K562 (cell line): ENCODE data around the gene TRIM44. TPM values are rescaled to one million over a fixed set of nuclear protein-coding genes. Genes with fewer than 3 reads are reported as not detected.

ENCODE experiments used
- ATAC-seq: fragments of 200-7000 bp; cut with Tn5 transposase; 3 replicates; pipeline ENCODE4 v1.9.1; 2020; ENCODE audit warnings: moderate library complexity
- BruUV-seq: library from RNA; stranded (reverse); fragments of 400-500 nt; replicated peaks from 2 replicates; lab custom pipeline; 2021; lab: Mats Ljungman, UMichigan
- CTCF ChIA-PET: fragments of 300-600 bp; formaldehyde crosslinking; extraction: SDS; loops from one replicate; lab custom pipeline; 2021; ENCODE audit warnings: low intra/inter-chr PET ratio; lab: Yijun Ruan, JAX
- POLR2A ChIA-PET: fragments of 300-600, 350-650 bp; sonication (Branson Sonifier 250); formaldehyde crosslinking; extraction: SDS; loops from one replicate; lab custom pipeline; 2021; ENCODE audit warnings: antibody characterized with exemption, inconsistent platforms; lab: Yijun Ruan, JAX
- DNase-seq, 4 experiments: peaks; one replicate each; pipeline versions ENCODE4 v3.0.0 to v3.0.0-alpha.2; 2011 to 2018; ENCODE audit warnings: low spot score in 3 of 4, mixed read lengths in 3 of 4; ENCODE audit errors: extremely low read depth in 1 of 4
- FAIRE-seq: peaks from 2 replicates; lab custom pipeline; 2011; peaks lifted over from hg19 to GRCh38; lab: Jason Lieb, UNC
- H2AFZ ChIP-seq: 2 replicates; pipeline ENCODE4 v1.6.0; 2011; ENCODE audit warnings: low read depth, low read length, control low read depth, inconsistent platforms
- H3K27ac ChIP-seq: fragments of 200-600 bp; 3 replicates; pipeline ENCODE4 v1.8.0; 2011; ENCODE audit warnings: low read depth, mild to moderate bottlenecking, control low read depth, inconsistent platforms, low read length, moderate library complexity, mixed read lengths; ENCODE audit errors: extremely low read depth
- H3K27me3 ChIP-seq, 2 experiments: fragments of 300-600 bp in 1 of 2; 2 replicates in 1 of 2; 3 replicates in 1 of 2; pipeline versions ENCODE4 v1.6.0 to v1.8.0; 2011; ENCODE audit warnings: inconsistent platforms in 2 of 2, low read length in 2 of 2, mild to moderate bottlenecking in 1 of 2, mixed read lengths in 1 of 2, moderate library complexity in 1 of 2; ENCODE audit not compliant: control insufficient read depth in 2 of 2, insufficient read depth in 2 of 2
- H3K36me3 ChIP-seq: fragments of 300-600 bp; 3 replicates; pipeline ENCODE4 v1.8.0; 2011; ENCODE audit warnings: mild to moderate bottlenecking, low read length, inconsistent platforms; ENCODE audit not compliant: control insufficient read depth, insufficient read depth
- H3K4me1 ChIP-seq, 2 experiments: fragments of 200-600 bp in 1 of 2; replicated peaks in 1 of 2; 2 replicates in 1 of 2; 3 replicates in 1 of 2; pipeline versions ENCODE4 v1.5.1 to v1.8.0; 2011; ENCODE audit warnings: inconsistent platforms in 2 of 2, low read length in 2 of 2, mild to moderate bottlenecking in 1 of 2, mixed read lengths in 1 of 2, moderate library complexity in 1 of 2; ENCODE audit not compliant: control insufficient read depth in 2 of 2, insufficient read depth in 2 of 2
- H3K4me2 ChIP-seq: 2 replicates; pipeline ENCODE4 v1.6.1; 2011; ENCODE audit warnings: low read length, control low read depth, inconsistent platforms, mixed read lengths; ENCODE audit not compliant: insufficient read depth
- H3K4me3 ChIP-seq: fragments of 200-600 bp; sonication (generic), shearing (Covaris generic); 2 replicates; pipeline ENCODE4 v1.5.1; 2016; ENCODE audit warnings: control low read depth, inconsistent platforms
- H3K79me2 ChIP-seq: fragments of 200-600 bp; 3 replicates; pipeline ENCODE4 v1.8.0; 2011; ENCODE audit warnings: low read length, inconsistent platforms; ENCODE audit not compliant: control insufficient read depth, insufficient read depth
- H3K9ac ChIP-seq, 2 experiments: 2 replicates each; pipeline versions ENCODE4 v1.6.0 to v1.6.1; 2011; ENCODE audit warnings: low read depth in 2 of 2, low read length in 2 of 2, control low read depth in 1 of 2, inconsistent platforms in 1 of 2, mild to moderate bottlenecking in 1 of 2, mixed read lengths in 1 of 2; ENCODE audit not compliant: insufficient read depth in 1 of 2
- H3K9me1 ChIP-seq: one replicate; pipeline ENCODE4 v1.6.0; 2011; ENCODE audit warnings: inconsistent platforms, mild to moderate bottlenecking, low read length, moderate library complexity; ENCODE audit not compliant: control insufficient read depth, insufficient read depth
- H3K9me3 ChIP-seq: replicated peaks from 2 replicates; pipeline ENCODE4 v1.5.1; 2011; ENCODE audit warnings: low read depth, low read length, inconsistent platforms; ENCODE audit not compliant: control insufficient read depth, insufficient read depth
- H4K20me1 ChIP-seq: replicated peaks from 2 replicates; pipeline ENCODE4 v1.6.1; 2011; ENCODE audit warnings: low read length, inconsistent platforms, mixed read lengths; ENCODE audit not compliant: control insufficient read depth, insufficient read depth
- CBX3 ChIP-seq, 2 experiments: IDR thresholded peaks; 1 replicate in 1 of 2; 2 replicates in 1 of 2; pipeline ENCODE4 v1.6.1; 2012; ENCODE audit warnings: inconsistent platforms in 2 of 2, low read length in 2 of 2, borderline replicate concordance in 1 of 2, control low read depth in 1 of 2
- DMBX1 ChIP-seq: fragments of 250-450 bp; sonication (Bioruptor Pico); IDR thresholded peaks from 2 replicates; pipeline ENCODE4 v1.8.0; 2022; ENCODE audit warnings: inconsistent platforms, mild to moderate bottlenecking, moderate library complexity, borderline replicate concordance
- EP400 ChIP-seq: fragments of 450-650 bp; IDR thresholded peaks from 2 replicates; pipeline ENCODE4 v1.6.1; 2017; ENCODE audit warnings: antibody characterized with exemption, mild to moderate bottlenecking, moderate library complexity
- GABPB1 ChIP-seq: sonication (generic); formaldehyde crosslinking; IDR thresholded peaks from 2 replicates; pipeline ENCODE4 v1.8.0; 2022; ENCODE audit warnings: mild to moderate bottlenecking, missing genetic modification reagents
- JUNB ChIP-seq: fragments of 450-650 bp; formaldehyde crosslinking; conservative IDR thresholded peaks from 2 replicates; pipeline ENCODE4 v1.4.0; 2020; ENCODE audit warnings: mild to moderate bottlenecking
- LEF1 ChIP-seq: fragments of 450-650 bp; IDR thresholded peaks from 2 replicates; pipeline ENCODE4 v1.6.1; 2016; ENCODE audit warnings: mild to moderate bottlenecking
- MECOM ChIP-seq: fragments of 250-450 bp; sonication (Bioruptor Pico); IDR thresholded peaks from 2 replicates; pipeline ENCODE4 v1.8.0; 2022; ENCODE audit warnings: inconsistent platforms
- NONO ChIP-seq, 2 experiments: fragments of 200-400 bp in 1 of 2; fragments of 450-650 bp in 1 of 2; formaldehyde crosslinking in 1 of 2; IDR thresholded peaks; 2 replicates each; pipeline ENCODE4 v1.6.1; 2017; ENCODE audit warnings: low read depth in 2 of 2, mild to moderate bottlenecking in 2 of 2, moderate library complexity in 2 of 2, low read length in 1 of 2
- NR2C2 ChIP-seq, 2 experiments: fragments of 200-800 bp in 1 of 2; sonication (Bioruptor generic) in 1 of 2; sonication (generic) in 1 of 2; formaldehyde crosslinking in 1 of 2; IDR thresholded peaks; 2 replicates each; pipeline versions ENCODE4 v1.6.1 to v1.8.0; 2016 to 2022; ENCODE audit warnings: mild to moderate bottlenecking in 1 of 2, missing compliant biosample characterization in 1 of 2, missing genetic modification characterization in 1 of 2, missing genetic modification reagents in 1 of 2
- NUFIP1 ChIP-seq: fragments of 450-650 bp; IDR thresholded peaks from 2 replicates; pipeline ENCODE4 v1.6.1; 2018; ENCODE audit not compliant: partially characterized antibody
- SMARCE1 ChIP-seq: fragments of 450-650 bp; IDR thresholded peaks from 2 replicates; pipeline ENCODE4 v1.7.1; 2016; ENCODE audit warnings: mild to moderate bottlenecking
- SNRNP70 ChIP-seq: fragments of 200-400 bp; formaldehyde crosslinking; optimal IDR thresholded peaks from 2 replicates; pipeline ENCODE3; 2017; ENCODE audit warnings: low read depth, low read length
- TCF3 ChIP-seq: sonication (generic); formaldehyde crosslinking; IDR thresholded peaks from 2 replicates; pipeline ENCODE4 v1.4.0; 2020; ENCODE audit warnings: mild to moderate bottlenecking, missing genetic modification reagents
- ZNF217 ChIP-seq: sonication (generic); formaldehyde crosslinking; IDR thresholded peaks from 2 replicates; pipeline ENCODE4 v1.8.0; 2022; ENCODE audit warnings: mild to moderate bottlenecking, missing genetic modification reagents
- ZNF57 ChIP-seq: fragments of 450-650 bp; formaldehyde crosslinking; IDR thresholded peaks from 2 replicates; pipeline ENCODE4 v1.4.0; 2020; ENCODE audit warnings: mild to moderate bottlenecking, moderate library complexity
- in situ Hi-C: fragments of 300-500 bp; cut with MboI; formaldehyde crosslinking; loops from 4 replicates; pipeline ENCODE4 v1.15.0; 2018; ENCODE audit warnings: inconsistent platforms, mixed read lengths
- intact Hi-C: fragments of 100-400 bp; cut with micrococcal nuclease; formaldehyde crosslinking; loops from 2 replicates; pipeline ENCODE4 v1.14.2; 2022
- polyA plus RNA-seq, 8 experiments: library from polyadenylated mRNA; depleted of rRNA in 4 of 8; stranded (reverse) in 5 of 8; unstranded in 3 of 8; fragments of >200 nt; fragmentation: Nextera tagmentation in 2 of 8; fragmentation: Illumina TruSeq in 1 of 8; extraction: Ambion mirVana in 2 of 8; extraction: Trizol in 1 of 8; gene quantifications; 2 replicates each; pipeline versions ENCODE4 v1.2.1 to v1.2.3, GENCODE V29; 2011 to 2014; ENCODE audit warnings: inconsistent platforms in 1 of 8, missing spikeins in 1 of 8
- total RNA-seq, 7 experiments: library from RNA; depleted of rRNA in 6 of 7; stranded (reverse); fragments of >200 nt in 6 of 7; fragmentation: Illumina TruSeq in 2 of 7; extraction: Trizol in 2 of 7; gene quantifications; 2 replicates each; pipeline versions ENCODE4 v1.2.1 to v1.2.3, GENCODE V29; 2011 to 2021; ENCODE audit warnings: low replicate concordance in 1 of 7
- TF ChIP-seq, protein P1 (sequence below): fragments of 450-650 bp; formaldehyde crosslinking; IDR thresholded peaks from 2 replicates; pipeline ENCODE4 v1.4.0; 2022; ENCODE audit warnings: missing genetic modification characterization
- TF ChIP-seq, protein P2 (sequence below): fragments of 450-650 bp; IDR thresholded peaks from 2 replicates; pipeline ENCODE4 v1.6.1; 2016; ENCODE audit warnings: low read depth, mild to moderate bottlenecking, moderate library complexity

Gene TRIM44
- total and polyA plus RNA-seq, 9 of the 15 experiments (the other 6 are each of a cell fraction or from before 2014, with no cell fraction given), result 8.3 to 105 (median 37.2) TPM

DNA sequence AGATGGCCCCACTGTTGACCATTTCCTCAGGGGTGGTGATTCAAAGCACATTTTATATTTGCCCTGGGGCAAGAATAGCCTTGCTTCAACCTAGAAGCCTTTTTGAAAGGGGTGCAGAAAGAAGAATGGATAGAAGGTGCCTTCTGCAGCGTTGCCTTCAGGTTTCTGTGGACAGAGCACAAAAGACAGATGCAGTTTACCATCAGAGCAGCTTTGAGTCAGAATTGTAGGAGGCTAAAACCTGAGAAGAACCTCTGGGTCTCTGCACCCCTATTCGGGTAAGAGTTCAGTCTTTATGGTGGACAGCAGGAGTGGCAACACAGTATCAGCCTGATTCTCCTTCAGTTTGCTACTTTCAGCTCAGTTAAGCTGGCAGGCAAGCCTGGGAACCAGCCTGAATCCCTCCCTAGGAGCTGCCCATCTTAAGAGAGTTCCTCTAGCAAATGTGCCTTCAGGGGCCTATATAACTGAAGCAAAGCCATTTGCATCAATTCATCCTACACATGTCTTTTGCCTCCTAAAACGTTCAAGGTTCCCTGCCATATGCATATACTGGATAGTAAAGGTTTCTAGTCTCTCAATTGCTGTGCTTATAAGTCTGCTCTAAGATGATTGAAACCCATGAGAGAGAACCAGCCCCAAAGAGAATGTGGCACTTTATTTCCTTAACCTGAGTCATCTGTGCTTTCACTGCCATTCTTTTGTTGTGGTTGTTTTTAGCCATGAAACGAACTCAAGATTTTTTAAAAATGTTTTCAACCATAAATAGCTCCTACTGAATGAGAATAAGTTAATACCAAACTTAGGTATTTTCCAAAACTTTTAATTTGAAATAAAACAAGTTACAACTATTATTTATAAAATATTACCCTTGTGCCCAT is 123.0 kb downstream of the TRIM44 start (continued):
- TF ChIP-seq NONO (IDR thresholded peaks at IDR 0.05; ENCODE audit: low read depth in 2 of 2, low read length in 1 of 2) (no peak), ZNF217 (CRISPR knock-in tag) (no peak)

DNA sequence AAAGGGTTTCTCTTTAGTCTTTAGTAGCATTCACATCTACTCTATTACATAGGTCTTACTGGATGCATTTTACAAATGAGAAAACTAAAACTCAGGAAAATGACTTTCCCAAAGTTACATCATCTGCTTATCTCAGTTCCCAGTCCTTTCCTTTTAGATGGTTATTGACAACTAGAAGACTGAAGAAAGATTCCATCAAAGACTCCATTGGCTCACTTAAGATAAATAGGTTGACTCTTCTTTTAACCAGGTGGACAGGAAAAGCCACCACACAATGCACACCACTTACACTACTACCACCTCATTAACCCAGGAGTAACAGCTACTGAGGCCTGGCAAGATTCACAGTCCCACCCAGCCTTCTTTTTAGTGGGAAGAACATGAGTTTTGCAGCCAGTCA is 123.6 kb downstream of the TRIM44 start:
- ATAC-seq, result peak; percentile 58
- TF ChIP-seq GABPB1 (CRISPR knock-in tag) (no peak), SMARCE1 (peak; percentile 78; the same call in 1 of the 2 replicates), JUNB (CRISPR knock-in tag) (no peak), TCF3 (peak; percentile 63), EP400 (peak; percentile 64), NUFIP1 (no peak), SNRNP70 (no peak), LEF1 (peak; percentile 74; the same call in 1 of the 2 replicates), ZNF57 (CRISPR knock-in tag) (no peak), CBX3 (IDR thresholded peaks at IDR 0.05; ENCODE audit: borderline replicate concordance in 1 of 2, low read length in 2 of 2) (no peak), MECOM (CRISPR knock-in tag) (peak; percentile 78; the same call in 1 of the 2 replicates), NR2C2 (CRISPR knock-in tag; IDR thresholded peaks at IDR 0.05) (no peak), NR2C2 (tag; IDR thresholded peaks at IDR 0.05) (peak; percentile 45; the same call in 1 of the 2 replicates), DMBX1 (CRISPR knock-in tag) (peak; percentile 73; the same call in 1 of the 2 replicates)
- TF ChIP-seq, protein P1, sequence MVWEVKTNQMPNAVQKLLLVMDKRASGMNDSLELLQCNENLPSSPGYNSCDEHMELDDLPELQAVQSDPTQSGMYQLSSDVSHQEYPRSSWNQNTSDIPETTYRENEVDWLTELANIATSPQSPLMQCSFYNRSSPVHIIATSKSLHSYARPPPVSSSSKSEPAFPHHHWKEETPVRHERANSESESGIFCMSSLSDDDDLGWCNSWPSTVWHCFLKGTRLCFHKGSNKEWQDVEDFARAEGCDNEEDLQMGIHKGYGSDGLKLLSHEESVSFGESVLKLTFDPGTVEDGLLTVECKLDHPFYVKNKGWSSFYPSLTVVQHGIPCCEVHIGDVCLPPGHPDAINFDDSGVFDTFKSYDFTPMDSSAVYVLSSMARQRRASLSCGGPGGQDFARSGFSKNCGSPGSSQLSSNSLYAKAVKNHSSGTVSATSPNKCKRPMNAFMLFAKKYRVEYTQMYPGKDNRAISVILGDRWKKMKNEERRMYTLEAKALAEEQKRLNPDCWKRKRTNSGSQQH, result no peak
- TF ChIP-seq, protein P2, sequence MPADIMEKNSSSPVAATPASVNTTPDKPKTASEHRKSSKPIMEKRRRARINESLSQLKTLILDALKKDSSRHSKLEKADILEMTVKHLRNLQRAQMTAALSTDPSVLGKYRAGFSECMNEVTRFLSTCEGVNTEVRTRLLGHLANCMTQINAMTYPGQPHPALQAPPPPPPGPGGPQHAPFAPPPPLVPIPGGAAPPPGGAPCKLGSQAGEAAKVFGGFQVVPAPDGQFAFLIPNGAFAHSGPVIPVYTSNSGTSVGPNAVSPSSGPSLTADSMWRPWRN, result peak; percentile 19; the same call in 1 of the 2 replicates

More for the DNA sequence above, 123.6 kb downstream of the TRIM44 start:
- peak in 1 of 4 experiments; percentile 13 for DNase-seq
- POLR2A ChIA-PET, result no interaction called here
- peak overlapping the region; percentile 34; the same call in 1 of the 2 replicates for H3K4me2 ChIP-seq
- CTCF ChIA-PET, result no interaction called here
- peak overlapping the region; percentile 32; the same call in 1 of the 3 replicates for H3K27ac ChIP-seq
- in situ Hi-C loops (no loop called here), intact Hi-C loops (no loop called here)
- no peak for FAIRE-seq
- H2AFZ ChIP-seq, result no peak overlapping the region
- BruUV-seq, result no TSS peak
- H3K36me3 ChIP-seq, result peaks cover 3% of the 10 kb centered on the region
- no peaks in the 10 kb centered on the region for H3K27me3 ChIP-seq
- H3K4me3 ChIP-seq, result no peak overlapping the region
- no peaks in the 10 kb centered on the region for H3K9me3 ChIP-seq
- peaks cover 19% of the 10 kb centered on the region; the same call in 2 of the 3 replicates for H3K79me2 ChIP-seq
- no peaks in the 10 kb centered on the region for H3K9me1 ChIP-seq
- peaks cover 0 to 18% of the 10 kb centered on the region in 2 experiments; a peak in 2 of 5 replicates for H3K4me1 ChIP-seq
- H3K9ac ChIP-seq, result no peak overlapping the region
- H4K20me1 ChIP-seq, result no peaks in the 10 kb centered on the region
